ENCODE data around the gene TST.

DNA sequence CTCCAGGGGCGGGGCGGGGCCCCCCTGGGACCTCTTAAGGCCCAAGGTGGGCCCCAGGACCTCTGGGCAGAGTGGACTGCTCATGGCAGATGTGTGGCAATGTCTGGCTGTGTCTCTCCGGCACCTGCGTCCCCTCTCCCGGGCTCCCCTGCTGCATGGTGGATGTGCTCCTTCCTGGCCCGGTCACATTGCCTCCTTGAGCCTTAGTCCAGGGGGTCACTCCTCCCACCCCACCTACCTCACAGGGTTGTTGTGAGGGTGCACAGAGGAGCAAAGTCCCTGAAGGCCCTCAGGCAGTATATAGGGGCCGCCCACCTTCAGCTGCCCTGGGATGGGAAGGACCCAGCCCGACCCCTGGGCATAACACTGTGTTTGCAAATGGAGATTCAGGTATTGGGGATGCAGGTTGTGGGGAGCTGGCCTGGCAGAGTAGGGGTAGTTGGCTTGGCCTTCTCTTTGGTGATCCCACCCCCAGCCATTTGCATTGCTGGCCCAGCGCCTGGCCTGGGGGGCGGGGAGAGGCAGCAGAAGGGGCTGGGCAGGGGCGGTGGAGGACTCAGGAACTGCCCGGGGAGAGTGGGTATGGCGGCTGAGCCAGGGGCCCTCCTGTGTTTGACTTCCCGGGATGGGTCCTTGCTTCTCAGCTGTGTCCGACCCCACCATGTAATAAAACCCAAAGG, 43.6 kb upstream of the TST start:
- TF ChIP-seq CTCF (IDR thresholded peaks at IDR 0.05) (no peak), POLR2A (IDR thresholded peaks at IDR 0.05) (no peak), POLR2AphosphoS5 (IDR thresholded peaks at IDR 0.05) (no peak), EP300 (IDR thresholded peaks at IDR 0.05) (no peak)
